ENCODE measurements around the gene GSS. TPM values are rescaled to one million over a fixed set of nuclear protein-coding genes. Genes with fewer than 3 reads are reported as not detected.

Gene GSS
- total RNA-seq, 1 donor from 2014 or later = 37.2 TPM

DNA sequence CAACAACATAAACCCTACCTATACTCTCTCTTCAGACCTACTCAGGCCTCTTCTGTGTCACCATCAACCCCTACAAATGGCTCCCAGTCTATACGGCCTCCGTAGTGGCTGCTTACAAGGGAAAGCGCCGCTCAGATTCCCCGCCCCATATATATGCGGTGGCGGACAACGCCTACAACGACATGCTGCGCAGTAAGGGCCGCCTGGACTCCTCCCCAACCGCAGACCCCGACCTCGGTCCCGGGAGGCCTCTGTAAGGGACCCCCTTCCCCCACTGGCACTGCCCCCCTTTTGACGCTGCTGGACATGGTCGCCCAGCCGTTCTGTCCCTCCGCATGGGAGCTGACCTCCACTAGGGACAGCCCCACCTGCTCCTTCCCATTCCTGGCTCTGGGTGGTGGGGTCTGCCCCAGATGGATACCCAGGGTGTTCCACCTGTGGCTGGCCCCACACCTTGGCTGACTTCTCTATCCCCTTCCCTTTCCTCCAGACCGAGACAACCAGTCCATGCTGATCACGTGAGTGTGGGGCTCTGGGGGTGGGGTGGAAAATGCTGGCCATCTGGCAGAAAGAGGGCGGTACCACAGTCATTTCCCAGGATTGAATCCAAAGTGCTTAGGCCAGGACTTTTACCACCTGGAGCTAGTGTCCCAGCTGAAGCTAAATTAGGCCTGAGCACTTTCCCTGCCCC is 25.1 kb upstream of the GSS start:
- no peak for DNase-seq (ENCODE audit: extremely low spot score, unreplicated experiment)
- no peaks in the 10 kb centered on the region for H3K36me3 Mint-ChIP-seq (ENCODE audit: unreplicated experiment)
- no peak overlapping the region for H3K27ac Mint-ChIP-seq (ENCODE audit: unreplicated experiment)
- H3K4me1 Mint-ChIP-seq (ENCODE audit: unreplicated experiment) = peaks cover 13% of the 10 kb centered on the region
- peaks cover 10% of the 10 kb centered on the region for H3K27me3 Mint-ChIP-seq (ENCODE audit: unreplicated experiment)
- H3K4me3 Mint-ChIP-seq (ENCODE audit: unreplicated experiment) = no peak overlapping the region
- no peaks in the 10 kb centered on the region for H3K9me3 Mint-ChIP-seq (ENCODE audit: unreplicated experiment)
- TF ChIP-seq, protein P1, sequence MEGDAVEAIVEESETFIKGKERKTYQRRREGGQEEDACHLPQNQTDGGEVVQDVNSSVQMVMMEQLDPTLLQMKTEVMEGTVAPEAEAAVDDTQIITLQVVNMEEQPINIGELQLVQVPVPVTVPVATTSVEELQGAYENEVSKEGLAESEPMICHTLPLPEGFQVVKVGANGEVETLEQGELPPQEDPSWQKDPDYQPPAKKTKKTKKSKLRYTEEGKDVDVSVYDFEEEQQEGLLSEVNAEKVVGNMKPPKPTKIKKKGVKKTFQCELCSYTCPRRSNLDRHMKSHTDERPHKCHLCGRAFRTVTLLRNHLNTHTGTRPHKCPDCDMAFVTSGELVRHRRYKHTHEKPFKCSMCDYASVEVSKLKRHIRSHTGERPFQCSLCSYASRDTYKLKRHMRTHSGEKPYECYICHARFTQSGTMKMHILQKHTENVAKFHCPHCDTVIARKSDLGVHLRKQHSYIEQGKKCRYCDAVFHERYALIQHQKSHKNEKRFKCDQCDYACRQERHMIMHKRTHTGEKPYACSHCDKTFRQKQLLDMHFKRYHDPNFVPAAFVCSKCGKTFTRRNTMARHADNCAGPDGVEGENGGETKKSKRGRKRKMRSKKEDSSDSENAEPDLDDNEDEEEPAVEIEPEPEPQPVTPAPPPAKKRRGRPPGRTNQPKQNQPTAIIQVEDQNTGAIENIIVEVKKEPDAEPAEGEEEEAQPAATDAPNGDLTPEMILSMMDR (IDR thresholded peaks at IDR 0.05) = no peak

GRCh38 chr20:34979366-34980153 is 24.0 kb upstream of the GSS start:
- H3K36me3 Mint-ChIP-seq (ENCODE audit: unreplicated experiment) = no peaks in the 10 kb centered on the region
- DNase-seq (ENCODE audit: extremely low spot score, unreplicated experiment) = no peak
- H3K27me3 Mint-ChIP-seq (ENCODE audit: unreplicated experiment) = peaks cover 10% of the 10 kb centered on the region

GRCh38 chr20:34978092-34978744 is 22.6 kb upstream of the GSS start:
- Mint-ChIP-seq H3K27me3 (ENCODE audit: unreplicated experiment) (peaks cover 8% of the 10 kb centered on the region), H3K27ac (ENCODE audit: unreplicated experiment) (no peak overlapping the region), H3K36me3 (ENCODE audit: unreplicated experiment) (no peaks in the 10 kb centered on the region), H3K4me1 (ENCODE audit: unreplicated experiment) (peaks cover 4% of the 10 kb centered on the region), H3K9me3 (ENCODE audit: unreplicated experiment) (no peaks in the 10 kb centered on the region), H3K4me3 (ENCODE audit: unreplicated experiment) (no peak overlapping the region)
- no peak for DNase-seq (ENCODE audit: extremely low spot score, unreplicated experiment)
- TF ChIP-seq, protein P1 (IDR thresholded peaks at IDR 0.05) = no peak

More at GRCh38 chr20:34979366-34980153, 24.0 kb upstream of the GSS start:
- H3K27ac Mint-ChIP-seq (ENCODE audit: unreplicated experiment) = no peak overlapping the region
- no peak overlapping the region for H3K4me3 Mint-ChIP-seq (ENCODE audit: unreplicated experiment)
- H3K4me1 Mint-ChIP-seq (ENCODE audit: unreplicated experiment) = peaks cover 10% of the 10 kb centered on the region
- TF ChIP-seq, protein P1 (IDR thresholded peaks at IDR 0.05) = no peak
- H3K9me3 Mint-ChIP-seq (ENCODE audit: unreplicated experiment) = no peaks in the 10 kb centered on the region

- Mint-ChIP-seq H3K36me3 (ENCODE audit: unreplicated experiment) (no peaks in the 10 kb centered on the region), H3K27ac (ENCODE audit: unreplicated experiment) (no peak overlapping the region), H3K4me3 (ENCODE audit: unreplicated experiment) (no peak overlapping the region), H3K4me1 (ENCODE audit: unreplicated experiment) (no peaks in the 10 kb centered on the region), H3K27me3 (ENCODE audit: unreplicated experiment) (peaks cover 7% of the 10 kb centered on the region), H3K9me3 (ENCODE audit: unreplicated experiment) (no peaks in the 10 kb centered on the region)
- TF ChIP-seq, protein P1 (IDR thresholded peaks at IDR 0.05) = no peak
- DNase-seq (ENCODE audit: extremely low spot score, unreplicated experiment) = no peak
Observed at GRCh38 chr20:34977365-34978091, 21.9 kb upstream of the GSS start.
